ENCODE results near the gene LRCH1.
A peak's percentile ranks its signal among the peaks of the same experiment; 100 is the strongest.

The LRCH1 gene

GRCh38 chr13:46712524-46712923, 159.6 kb downstream of the LRCH1 start:
- DNase-seq (ENCODE audit: low read depth, low spot score) = no peak

GRCh38 chr13:46715363-46715762, 162.4 kb downstream of the LRCH1 start:
- DNase-seq (ENCODE audit: low read depth, low spot score) = no peak

GRCh38 chr13:46716821-46717220, 163.9 kb downstream of the LRCH1 start:
- no peak for DNase-seq (ENCODE audit: low read depth, low spot score)

GRCh38 chr13:46717275-46717674, 164.3 kb downstream of the LRCH1 start:
- DNase-seq (ENCODE audit: low read depth, low spot score) = no peak

- DNase-seq (ENCODE audit: low read depth, low spot score) = no peak
Observed at GRCh38 chr13:46717856-46718255, 164.9 kb downstream of the LRCH1 start.

GRCh38 chr13:46720189-46720588, 167.2 kb downstream of the LRCH1 start:
- DNase-seq (ENCODE audit: low read depth, low spot score) = no peak

GRCh38 chr13:46721054-46721453, 168.1 kb downstream of the LRCH1 start:
- peak; percentile 7 for DNase-seq (ENCODE audit: low read depth, low spot score)

- DNase-seq (ENCODE audit: low read depth, low spot score) = no peak
Observed at GRCh38 chr13:46726347-46726746, 173.4 kb downstream of the LRCH1 start.

GRCh38 chr13:46728777-46729176, 175.8 kb downstream of the LRCH1 start:
- DNase-seq (ENCODE audit: low read depth, low spot score) = no peak

GRCh38 chr13:46731535-46731934, 178.6 kb downstream of the LRCH1 start:
- no peak for DNase-seq (ENCODE audit: low read depth, low spot score)

- DNase-seq (ENCODE audit: low read depth, low spot score) = no peak
Observed at GRCh38 chr13:46735425-46735824, 182.5 kb downstream of the LRCH1 start.

GRCh38 chr13:46736541-46737310, 183.8 kb downstream of the LRCH1 start:
- DNase-seq (ENCODE audit: low read depth, low spot score) = no peak

GRCh38 chr13:46738055-46738454, 185.1 kb downstream of the LRCH1 start:
- DNase-seq (ENCODE audit: low read depth, low spot score) = no peak

- DNase-seq (ENCODE audit: low read depth, low spot score) = no peak
Observed at GRCh38 chr13:46738766-46739165, 185.8 kb downstream of the LRCH1 start.

GRCh38 chr13:46739447-46740098, 186.6 kb downstream of the LRCH1 start:
- DNase-seq (ENCODE audit: low read depth, low spot score) = no peak

GRCh38 chr13:46743191-46743590, 190.2 kb downstream of the LRCH1 start:
- DNase-seq (ENCODE audit: low read depth, low spot score) = no peak

GRCh38 chr13:46745062-46745461, 192.1 kb downstream of the LRCH1 start:
- no peak for DNase-seq (ENCODE audit: low read depth, low spot score)

GRCh38 chr13:46745706-46746105, 192.7 kb downstream of the LRCH1 start:
- no peak for DNase-seq (ENCODE audit: low read depth, low spot score)

- DNase-seq (ENCODE audit: low read depth, low spot score) = no peak
Observed at GRCh38 chr13:46747031-46747820, 194.3 kb downstream of the LRCH1 start.

GRCh38 chr13:46748300-46748699, 195.3 kb downstream of the LRCH1 start:
- no peak for DNase-seq (ENCODE audit: low read depth, low spot score)

GRCh38 chr13:46749951-46750350, 197.0 kb downstream of the LRCH1 start:
- DNase-seq (ENCODE audit: low read depth, low spot score) = no peak

- no peak for DNase-seq (ENCODE audit: low read depth, low spot score)
Observed at GRCh38 chr13:46751811-46752635, 199.1 kb downstream of the LRCH1 start.
